ENCODE data around the gene GP1BB. TPM values are rescaled to one million over a fixed set of nuclear protein-coding genes. Genes with fewer than 3 reads are reported as not detected.

Gene GP1BB
- polyA plus RNA-seq, 3 donors, result 0.13 to 1.5 (median 0.26) TPM

GRCh38 chr22:19715188-19715930 lies 8.0 kb upstream of the GP1BB start:
- peaks cover 13% of the 10 kb centered on the region for H3K4me1 Mint-ChIP-seq
- H3K27me3 ChIP-seq (ENCODE audit: control insufficient read depth in 2 of 2, insufficient read depth in 2 of 2, low read length in 2 of 2), result peaks cover 3 to 58% of the 10 kb centered on the region in 2 donors
- H3K4me3 ChIP-seq (replicated peaks in 1 of 3; ENCODE audit: low read depth in 2 of 3, low read length in 3 of 3), result peak overlapping the region in 1 of 3 experiments; percentile 72
- no peaks in the 10 kb centered on the region for H3K36me3 ChIP-seq (replicated peaks in 1 of 2; ENCODE audit: control insufficient read depth in 1 of 2, insufficient read depth in 2 of 2, low read length in 2 of 2)
- peaks cover 2 to 9% of the 10 kb centered on the region in 2 donors for H3K9me3 ChIP-seq (replicated peaks in 1 of 2; ENCODE audit: control insufficient read depth in 1 of 2, insufficient read depth in 1 of 2, low read length in 2 of 2)
- H3K4me2 ChIP-seq (replicated peaks; ENCODE audit: extremely low read depth, low read length, poor library complexity, severe bottlenecking), result peak overlapping the region; percentile 81
- intact Hi-C loops (cut with micrococcal nuclease), result loop anchor here in 1 of 2 donors (5.0 kb wide), 2 partner anchors 33 to 758 kb away; no protein-coding TSS in a partner anchor
- WGBS (ENCODE audit: insufficient coverage), result 85% methylated on average over 3 of the region's 4 CpGs
- no peaks in the 10 kb centered on the region for H4K20me1 ChIP-seq (ENCODE audit: insufficient read depth, low read length)
- DNase-seq, result no peak
- H3K9me3 Mint-ChIP-seq, result peaks cover 0 to 9% (median 0%) of the 10 kb centered on the region in 7 donors
- H3K27me3 Mint-ChIP-seq (ENCODE audit: low read depth in 3 of 3), result peaks cover 42 to 67% (median 43%) of the 10 kb centered on the region in 3 donors
- peak overlapping the region; percentile 54 for H3K9ac ChIP-seq (ENCODE audit: insufficient read depth, low read length, poor library complexity, severe bottlenecking)
- H2AFZ ChIP-seq (ENCODE audit: insufficient read depth, low read depth, low read length, poor library complexity, severe bottlenecking), result no peak overlapping the region
- H3K36me3 Mint-ChIP-seq, result peaks cover 0 to 7% of the 10 kb centered on the region in 2 donors
- TF ChIP-seq CTCF (IDR thresholded peaks at IDR 0.05), result no peak
- H3K27ac ChIP-seq (ENCODE audit: low read depth in 1 of 2, low read length in 2 of 2), result no peak overlapping the region
- peaks cover 15 to 33% of the 10 kb centered on the region in 2 donors for H3K4me1 ChIP-seq (ENCODE audit: control insufficient read depth in 1 of 2, insufficient read depth in 2 of 2, low read length in 2 of 2)
- H3K4me3 Mint-ChIP-seq, result peak overlapping the region; percentile 56 to 82
- no peak overlapping the region for H3K27ac Mint-ChIP-seq
- no peaks in the 10 kb centered on the region for H3K79me2 ChIP-seq (ENCODE audit: insufficient read depth, low read length)

- H3K4me3 ChIP-seq (replicated peaks in 1 of 3; ENCODE audit: low read depth in 2 of 3, low read length in 3 of 3), result no peak overlapping the region
- H3K79me2 ChIP-seq (ENCODE audit: insufficient read depth, low read length), result no peaks in the 10 kb centered on the region
- intact Hi-C loops (cut with micrococcal nuclease), result loop anchor here (2.0 to 5.0 kb wide), 3 partner anchors 34 to 759 kb away; no protein-coding TSS in a partner anchor
- no peak overlapping the region for H3K27ac ChIP-seq (ENCODE audit: low read depth in 1 of 2, low read length in 2 of 2)
- TF ChIP-seq CTCF (IDR thresholded peaks at IDR 0.05), result no peak
- H3K4me3 Mint-ChIP-seq, result peak overlapping the region in 1 of 2 donors; percentile 21
- no peak for DNase-seq
- H3K4me1 ChIP-seq (ENCODE audit: control insufficient read depth in 1 of 2, insufficient read depth in 2 of 2, low read length in 2 of 2), result peaks cover 15 to 33% of the 10 kb centered on the region in 2 donors
- peaks cover 2 to 9% of the 10 kb centered on the region in 2 donors for H3K9me3 ChIP-seq (replicated peaks in 1 of 2; ENCODE audit: control insufficient read depth in 1 of 2, insufficient read depth in 1 of 2, low read length in 2 of 2)
- peaks cover 13% of the 10 kb centered on the region for H3K4me1 Mint-ChIP-seq
- H3K9me3 Mint-ChIP-seq, result peaks cover 0 to 9% (median 0%) of the 10 kb centered on the region in 7 donors
- no peak overlapping the region for H3K4me2 ChIP-seq (replicated peaks; ENCODE audit: extremely low read depth, low read length, poor library complexity, severe bottlenecking)
- H3K36me3 ChIP-seq (replicated peaks in 1 of 2; ENCODE audit: control insufficient read depth in 1 of 2, insufficient read depth in 2 of 2, low read length in 2 of 2), result no peaks in the 10 kb centered on the region
- 87% methylated on average over 5 of the region's 11 CpGs for WGBS (ENCODE audit: insufficient coverage)
- peaks cover 51 to 76% (median 51%) of the 10 kb centered on the region in 3 donors for H3K27me3 Mint-ChIP-seq (ENCODE audit: low read depth in 3 of 3)
- H2AFZ ChIP-seq (ENCODE audit: insufficient read depth, low read depth, low read length, poor library complexity, severe bottlenecking), result no peak overlapping the region
- peak overlapping the region in 1 of 7 donors; percentile 6 for H3K27ac Mint-ChIP-seq
- H4K20me1 ChIP-seq (ENCODE audit: insufficient read depth, low read length), result no peaks in the 10 kb centered on the region
- no peak overlapping the region for H3K9ac ChIP-seq (ENCODE audit: insufficient read depth, low read length, poor library complexity, severe bottlenecking)
- peaks cover 3 to 65% of the 10 kb centered on the region in 2 donors for H3K27me3 ChIP-seq (ENCODE audit: control insufficient read depth in 2 of 2, insufficient read depth in 2 of 2, low read length in 2 of 2)
- H3K36me3 Mint-ChIP-seq, result peaks cover 0 to 13% of the 10 kb centered on the region in 2 donors
These were observed 7.1 kb upstream of the GP1BB start for GRCh38 chr22:19716041-19716828.
